ENCODE data around the gene SYNGAP1. TPM values are rescaled to one million over a fixed set of nuclear protein-coding genes. Genes with fewer than 3 reads are reported as not detected.

Gene SYNGAP1
- total and polyA plus RNA-seq, 2 donors (not counting 1 experiment from before 2014, with no cell fraction given): 3.6 to 7.3 TPM

DNA sequence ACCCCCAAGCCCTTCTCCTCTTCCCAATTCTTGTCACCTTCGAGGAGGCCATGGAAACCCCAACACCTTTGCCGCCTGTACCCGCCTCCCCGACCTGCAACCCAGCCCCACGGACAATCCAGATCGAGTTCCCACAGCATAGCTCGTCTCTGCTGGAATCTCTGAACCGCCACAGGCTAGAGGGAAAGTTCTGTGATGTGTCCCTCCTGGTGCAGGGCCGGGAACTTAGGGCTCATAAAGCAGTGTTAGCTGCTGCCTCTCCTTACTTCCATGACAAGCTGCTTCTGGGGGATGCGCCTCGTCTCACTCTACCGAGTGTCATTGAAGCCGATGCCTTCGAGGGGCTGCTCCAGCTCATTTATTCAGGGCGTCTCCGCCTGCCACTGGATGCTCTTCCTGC, 35.2 kb downstream of the SYNGAP1 start:
- Histone ChIP-seq H2AFZ (ENCODE audit: low read length) (peak overlapping the region; percentile 86), H3K9ac (ENCODE audit: insufficient read depth, low read length) (peak overlapping the region; percentile 71), H3K27me3 (ENCODE audit: control insufficient read depth, insufficient read depth, low read length) (no peaks in the 10 kb centered on the region), H3K79me2 (ENCODE audit: control insufficient read depth, insufficient read depth, low read length) (peaks cover 9% of the 10 kb centered on the region), H3K4me3 (replicated peaks in 1 of 4; ENCODE audit: control extremely low read depth in 1 of 4, insufficient read depth in 1 of 4, low read depth in 3 of 4, low read length in 4 of 4) (peak overlapping the region; percentile 72 to 97 (median 90)), H3K4me2 (ENCODE audit: extremely low read depth, insufficient read depth, low read length) (peak overlapping the region; percentile 98), H3K4me1 (ENCODE audit: control insufficient read depth, extremely low read depth, insufficient read depth, low read length) (peaks cover 2% of the 10 kb centered on the region), H3K27ac (ENCODE audit: insufficient read depth, low read length) (peak overlapping the region; percentile 32), H3K36me3 (ENCODE audit: control insufficient read depth, insufficient read depth, low read length) (peaks cover 7% of the 10 kb centered on the region), H4K20me1 (ENCODE audit: control insufficient read depth, extremely low read depth, insufficient read depth, low read length) (no peaks in the 10 kb centered on the region), H3K9me3 (ENCODE audit: control insufficient read depth, insufficient read depth, low read depth, low read length) (no peaks in the 10 kb centered on the region)
- no peak for DNase-seq (ENCODE audit: low read depth in 2 of 2)
- TF ChIP-seq, protein P1, sequence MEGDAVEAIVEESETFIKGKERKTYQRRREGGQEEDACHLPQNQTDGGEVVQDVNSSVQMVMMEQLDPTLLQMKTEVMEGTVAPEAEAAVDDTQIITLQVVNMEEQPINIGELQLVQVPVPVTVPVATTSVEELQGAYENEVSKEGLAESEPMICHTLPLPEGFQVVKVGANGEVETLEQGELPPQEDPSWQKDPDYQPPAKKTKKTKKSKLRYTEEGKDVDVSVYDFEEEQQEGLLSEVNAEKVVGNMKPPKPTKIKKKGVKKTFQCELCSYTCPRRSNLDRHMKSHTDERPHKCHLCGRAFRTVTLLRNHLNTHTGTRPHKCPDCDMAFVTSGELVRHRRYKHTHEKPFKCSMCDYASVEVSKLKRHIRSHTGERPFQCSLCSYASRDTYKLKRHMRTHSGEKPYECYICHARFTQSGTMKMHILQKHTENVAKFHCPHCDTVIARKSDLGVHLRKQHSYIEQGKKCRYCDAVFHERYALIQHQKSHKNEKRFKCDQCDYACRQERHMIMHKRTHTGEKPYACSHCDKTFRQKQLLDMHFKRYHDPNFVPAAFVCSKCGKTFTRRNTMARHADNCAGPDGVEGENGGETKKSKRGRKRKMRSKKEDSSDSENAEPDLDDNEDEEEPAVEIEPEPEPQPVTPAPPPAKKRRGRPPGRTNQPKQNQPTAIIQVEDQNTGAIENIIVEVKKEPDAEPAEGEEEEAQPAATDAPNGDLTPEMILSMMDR (conservative IDR thresholded peaks at IDR 0.05 in 1 of 2, IDR thresholded peaks at IDR 0.05 in 1 of 2; ENCODE audit: low read depth in 1 of 2, low read length in 2 of 2): no peak
- TF ChIP-seq EZH2 (IDR thresholded peaks at IDR 0.05; ENCODE audit: low read length, missing control alignments): no peak

DNA sequence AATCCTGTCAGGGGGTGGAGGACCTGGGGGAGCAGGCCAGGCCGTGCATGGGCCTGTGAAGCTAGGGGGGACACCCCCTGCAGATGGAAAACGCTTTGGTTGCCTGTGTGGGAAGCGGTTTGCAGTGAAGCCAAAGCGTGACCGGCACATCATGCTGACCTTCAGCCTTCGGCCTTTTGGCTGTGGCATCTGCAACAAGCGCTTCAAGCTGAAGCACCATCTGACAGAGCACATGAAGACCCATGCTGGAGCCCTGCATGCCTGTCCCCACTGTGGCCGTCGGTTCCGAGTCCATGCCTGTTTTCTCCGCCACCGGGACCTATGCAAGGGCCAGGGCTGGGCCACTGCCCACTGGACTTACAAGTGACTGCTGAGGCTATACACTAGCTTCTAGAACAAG, 36.3 kb downstream of the SYNGAP1 start:
- no peak for DNase-seq (ENCODE audit: low read depth in 2 of 2)
- Histone ChIP-seq H3K36me3 (ENCODE audit: control insufficient read depth, insufficient read depth, low read length) (peaks cover 7% of the 10 kb centered on the region), H3K79me2 (ENCODE audit: control insufficient read depth, insufficient read depth, low read length) (peaks cover 9% of the 10 kb centered on the region), H3K9me3 (ENCODE audit: control insufficient read depth, insufficient read depth, low read depth, low read length) (no peaks in the 10 kb centered on the region), H3K4me1 (ENCODE audit: control insufficient read depth, extremely low read depth, insufficient read depth, low read length) (peaks cover 2% of the 10 kb centered on the region), H3K9ac (ENCODE audit: insufficient read depth, low read length) (no peak overlapping the region), H3K4me3 (replicated peaks in 1 of 4; ENCODE audit: control extremely low read depth in 1 of 4, insufficient read depth in 1 of 4, low read depth in 3 of 4, low read length in 4 of 4) (no peak overlapping the region), H3K4me2 (ENCODE audit: extremely low read depth, insufficient read depth, low read length) (no peak overlapping the region), H2AFZ (ENCODE audit: low read length) (no peak overlapping the region), H3K27ac (ENCODE audit: insufficient read depth, low read length) (no peak overlapping the region), H4K20me1 (ENCODE audit: control insufficient read depth, extremely low read depth, insufficient read depth, low read length) (no peaks in the 10 kb centered on the region), H3K27me3 (ENCODE audit: control insufficient read depth, insufficient read depth, low read length) (no peaks in the 10 kb centered on the region)
- TF ChIP-seq, protein P1 (conservative IDR thresholded peaks at IDR 0.05 in 1 of 2, IDR thresholded peaks at IDR 0.05 in 1 of 2; ENCODE audit: low read depth in 1 of 2, low read length in 2 of 2): no peak
- no peak for TF ChIP-seq EZH2 (IDR thresholded peaks at IDR 0.05; ENCODE audit: low read length, missing control alignments)

DNA sequence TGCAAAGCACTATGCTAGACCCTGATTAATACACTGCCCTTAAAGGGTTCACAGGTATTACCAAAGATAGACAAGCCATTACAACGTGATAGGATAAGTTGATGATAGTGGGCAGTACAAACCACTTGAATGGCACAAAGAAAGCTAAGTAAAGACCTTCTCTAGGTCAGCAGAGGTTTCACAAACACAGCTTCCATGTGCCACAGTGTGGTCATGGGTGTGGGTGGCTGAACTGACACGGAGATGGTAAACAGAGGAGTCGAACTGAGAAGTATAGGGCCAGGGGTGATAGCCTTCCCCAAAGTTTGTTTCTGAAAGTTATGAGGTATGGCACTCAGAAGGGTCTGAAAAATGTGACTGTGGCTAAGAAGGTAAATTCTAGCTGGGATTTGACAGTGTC, 38.8 kb downstream of the SYNGAP1 start:
- Histone ChIP-seq H3K27me3 (ENCODE audit: control insufficient read depth, insufficient read depth, low read length) (no peaks in the 10 kb centered on the region), H3K79me2 (ENCODE audit: control insufficient read depth, insufficient read depth, low read length) (peaks cover 9% of the 10 kb centered on the region), H3K36me3 (ENCODE audit: control insufficient read depth, insufficient read depth, low read length) (peaks cover 6% of the 10 kb centered on the region), H2AFZ (ENCODE audit: low read length) (no peak overlapping the region), H3K9me3 (ENCODE audit: control insufficient read depth, insufficient read depth, low read depth, low read length) (no peaks in the 10 kb centered on the region), H3K27ac (ENCODE audit: insufficient read depth, low read length) (no peak overlapping the region), H3K4me2 (ENCODE audit: extremely low read depth, insufficient read depth, low read length) (no peak overlapping the region), H4K20me1 (ENCODE audit: control insufficient read depth, extremely low read depth, insufficient read depth, low read length) (no peaks in the 10 kb centered on the region), H3K9ac (ENCODE audit: insufficient read depth, low read length) (no peak overlapping the region), H3K4me3 (replicated peaks in 1 of 4; ENCODE audit: control extremely low read depth in 1 of 4, insufficient read depth in 1 of 4, low read depth in 3 of 4, low read length in 4 of 4) (no peak overlapping the region), H3K4me1 (ENCODE audit: control insufficient read depth, extremely low read depth, insufficient read depth, low read length) (peaks cover 2% of the 10 kb centered on the region)
- TF ChIP-seq, protein P1 (conservative IDR thresholded peaks at IDR 0.05 in 1 of 2, IDR thresholded peaks at IDR 0.05 in 1 of 2; ENCODE audit: low read depth in 1 of 2, low read length in 2 of 2): no peak
- TF ChIP-seq EZH2 (IDR thresholded peaks at IDR 0.05; ENCODE audit: low read length, missing control alignments): no peak
- DNase-seq (ENCODE audit: low read depth in 2 of 2): no peak
